ENCODE measurements around the gene DMD.

- TF ChIP-seq CTCF (IDR thresholded peaks at IDR 0.05) (no peak), POLR2AphosphoS5 (IDR thresholded peaks at IDR 0.05) (no peak), EP300 (IDR thresholded peaks at IDR 0.05) (no peak), POLR2A (IDR thresholded peaks at IDR 0.05) (no peak)
Observed at GRCh38 chrX:31307952-31308351, 1903.4 kb downstream of the DMD start.

All from sigmoid colon (tissue), 4 donors.